HL-60 (cell line): ENCODE results near the gene DTNBP1.

ENCODE experiments used
- CTCF ChIP-seq: IDR thresholded peaks from one replicate; pipeline ENCODE4 v1.5.1; 2011; ENCODE audit warnings: low read length, control low read depth, inconsistent platforms; ENCODE audit not compliant: insufficient read depth
- GABPA ChIP-seq: IDR thresholded peaks from 2 replicates; pipeline ENCODE4 v1.6.1; 2012; ENCODE audit warnings: low read depth
- POLR2AphosphoS5 ChIP-seq: IDR thresholded peaks from 2 replicates; pipeline ENCODE4 v1.6.1; 2012; ENCODE audit warnings: low read depth
- TF ChIP-seq, protein P1 (sequence below): IDR thresholded peaks from 2 replicates; pipeline ENCODE4 v1.6.1; 2012; ENCODE audit warnings: low read depth; ENCODE audit not compliant: insufficient replicate concordance

GRCh38 chr6:15475261-15475660 lies 187.6 kb downstream of the DTNBP1 start:
- TF ChIP-seq CTCF (no peak), POLR2AphosphoS5 (no peak), GABPA (no peak)
- TF ChIP-seq, protein P1, sequence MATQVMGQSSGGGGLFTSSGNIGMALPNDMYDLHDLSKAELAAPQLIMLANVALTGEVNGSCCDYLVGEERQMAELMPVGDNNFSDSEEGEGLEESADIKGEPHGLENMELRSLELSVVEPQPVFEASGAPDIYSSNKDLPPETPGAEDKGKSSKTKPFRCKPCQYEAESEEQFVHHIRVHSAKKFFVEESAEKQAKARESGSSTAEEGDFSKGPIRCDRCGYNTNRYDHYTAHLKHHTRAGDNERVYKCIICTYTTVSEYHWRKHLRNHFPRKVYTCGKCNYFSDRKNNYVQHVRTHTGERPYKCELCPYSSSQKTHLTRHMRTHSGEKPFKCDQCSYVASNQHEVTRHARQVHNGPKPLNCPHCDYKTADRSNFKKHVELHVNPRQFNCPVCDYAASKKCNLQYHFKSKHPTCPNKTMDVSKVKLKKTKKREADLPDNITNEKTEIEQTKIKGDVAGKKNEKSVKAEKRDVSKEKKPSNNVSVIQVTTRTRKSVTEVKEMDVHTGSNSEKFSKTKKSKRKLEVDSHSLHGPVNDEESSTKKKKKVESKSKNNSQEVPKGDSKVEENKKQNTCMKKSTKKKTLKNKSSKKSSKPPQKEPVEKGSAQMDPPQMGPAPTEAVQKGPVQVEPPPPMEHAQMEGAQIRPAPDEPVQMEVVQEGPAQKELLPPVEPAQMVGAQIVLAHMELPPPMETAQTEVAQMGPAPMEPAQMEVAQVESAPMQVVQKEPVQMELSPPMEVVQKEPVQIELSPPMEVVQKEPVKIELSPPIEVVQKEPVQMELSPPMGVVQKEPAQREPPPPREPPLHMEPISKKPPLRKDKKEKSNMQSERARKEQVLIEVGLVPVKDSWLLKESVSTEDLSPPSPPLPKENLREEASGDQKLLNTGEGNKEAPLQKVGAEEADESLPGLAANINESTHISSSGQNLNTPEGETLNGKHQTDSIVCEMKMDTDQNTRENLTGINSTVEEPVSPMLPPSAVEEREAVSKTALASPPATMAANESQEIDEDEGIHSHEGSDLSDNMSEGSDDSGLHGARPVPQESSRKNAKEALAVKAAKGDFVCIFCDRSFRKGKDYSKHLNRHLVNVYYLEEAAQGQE, result no peak
